Neural cell (in vitro differentiated cells): ENCODE measurements around the gene IFNL3. TPM values are rescaled to one million over a fixed set of nuclear protein-coding genes. Genes with fewer than 3 reads are reported as not detected.

Source experiments
- H2AFZ ChIP-seq: fragments of 200-600, 300-800 bp; sonication (generic), shearing (Covaris generic); 2 replicates; pipeline ENCODE4 v1.6.0; 2014; ENCODE audit warnings: low read depth, mild to moderate bottlenecking, antibody characterized with exemption, low read length, moderate library complexity
- H3F3A ChIP-seq: fragments of 200-600 bp; shearing (Covaris generic); 2 replicates; pipeline ENCODE4 v1.6.1; 2016; ENCODE audit warnings: mild to moderate bottlenecking, moderate library complexity, mixed read lengths, antibody characterized with exemption, low read length; ENCODE audit not compliant: insufficient read depth, poor library complexity, severe bottlenecking
- H3K27ac ChIP-seq: fragments of 200-600, 300-800 bp; sonication (generic), shearing (Covaris generic); 2 replicates; pipeline ENCODE4 v1.5.1; 2014; ENCODE audit warnings: mild to moderate bottlenecking, low read length, moderate library complexity
- H3K27me3 ChIP-seq: fragments of 300-800, 200-600 bp; sonication (generic), shearing (Covaris generic); 2 replicates; pipeline ENCODE4 v1.6.0; 2014; ENCODE audit warnings: mild to moderate bottlenecking, low read depth, low read length, moderate library complexity; ENCODE audit not compliant: insufficient read depth
- H3K36me3 ChIP-seq: fragments of 300-800, 200-600 bp; sonication (generic), shearing (Covaris generic); 2 replicates; pipeline ENCODE4 v1.5.1; 2014; ENCODE audit warnings: mild to moderate bottlenecking, antibody characterized with exemption, low read length, moderate library complexity; ENCODE audit not compliant: insufficient read depth
- H3K4me2 ChIP-seq: fragments of 300-800, 200-600 bp; sonication (generic), shearing (Covaris generic); 2 replicates; pipeline ENCODE4 v1.6.0; 2014; ENCODE audit warnings: mild to moderate bottlenecking, low read length
- H3K4me3 ChIP-seq: fragments of 300-800, 200-600 bp; sonication (generic), shearing (Covaris generic); 2 replicates; pipeline ENCODE4 v1.5.1; 2014; ENCODE audit warnings: mild to moderate bottlenecking, low read length, moderate library complexity
- H3K79me2 ChIP-seq: fragments of 200-600 bp; shearing (Covaris generic); replicated peaks from 2 replicates; pipeline ENCODE4 v1.6.0; 2014; ENCODE audit warnings: mild to moderate bottlenecking, low read length, moderate library complexity; ENCODE audit not compliant: insufficient read depth
- H3K9ac ChIP-seq: fragments of 300-800, 200-600 bp; sonication (generic), shearing (Covaris generic); 2 replicates; pipeline ENCODE4 v1.6.1; 2016; ENCODE audit warnings: mild to moderate bottlenecking, low read length, mixed read lengths
- H3K9me2 ChIP-seq: fragments of 200-600 bp; shearing (Covaris generic); 2 replicates; pipeline ENCODE4 v1.6.1; 2016; ENCODE audit warnings: mild to moderate bottlenecking, low read length, mixed read lengths; ENCODE audit not compliant: insufficient read depth
- H3K9me3 ChIP-seq: fragments of 200-600, 300-800 bp; sonication (generic), shearing (Covaris generic); 2 replicates; pipeline ENCODE4 v1.6.1; 2016; ENCODE audit warnings: mild to moderate bottlenecking, mixed run types, low read length, moderate library complexity, mixed read lengths
- H4K20me1 ChIP-seq: fragments of 200-600 bp; shearing (Covaris generic); 2 replicates; pipeline ENCODE4 v1.6.1; 2016; ENCODE audit warnings: mild to moderate bottlenecking, mixed run types; ENCODE audit not compliant: insufficient read depth
- EP300 ChIP-seq: fragments of 450-650 bp; conservative IDR thresholded peaks from 2 replicates; pipeline ENCODE4 v1.6.1; 2014; ENCODE audit warnings: antibody characterized with exemption, mild to moderate bottlenecking, moderate library complexity; ENCODE audit not compliant: poor library complexity, severe bottlenecking
- EZH2 ChIP-seq: fragments of 200-600, 300-800 bp; shearing (Covaris generic), sonication (generic); IDR thresholded peaks from 2 replicates; pipeline ENCODE4 v1.6.1; 2014; ENCODE audit warnings: antibody characterized with exemption, low read length, borderline replicate concordance, mild to moderate bottlenecking; ENCODE audit not compliant: insufficient read depth, poor library complexity, severe bottlenecking
- MXI1 ChIP-seq: fragments of 450-650 bp; conservative IDR thresholded peaks from 2 replicates; pipeline ENCODE4 v1.6.1; 2014; ENCODE audit warnings: antibody characterized with exemption, mild to moderate bottlenecking; ENCODE audit not compliant: poor library complexity, severe bottlenecking
- POLR2AphosphoS5 ChIP-seq: IDR thresholded peaks from 2 replicates; pipeline ENCODE4 v1.6.1; 2012
- RAD21 ChIP-seq: fragments of 450-650 bp; conservative IDR thresholded peaks from 2 replicates; pipeline ENCODE4 v1.6.1; 2014; ENCODE audit warnings: antibody characterized with exemption, mild to moderate bottlenecking, moderate library complexity
- SMC3 ChIP-seq: fragments of 450-650 bp; conservative IDR thresholded peaks from 2 replicates; pipeline ENCODE4 v1.6.1; 2014; ENCODE audit warnings: antibody characterized with exemption, mild to moderate bottlenecking, moderate library complexity; ENCODE audit not compliant: poor library complexity
- TAF1 ChIP-seq: IDR thresholded peaks from 2 replicates; pipeline ENCODE4 v1.6.1; 2012; ENCODE audit warnings: low read depth
- polyA plus RNA-seq: library from polyadenylated mRNA; depleted of rRNA; stranded (reverse); fragments of >200 nt; gene quantifications from 2 replicates; pipeline ENCODE4 v1.2.3, GENCODE V29; 2014
- TF ChIP-seq, protein P1 (sequence below): IDR thresholded peaks from 2 replicates; pipeline ENCODE4 v1.6.1; 2012; ENCODE audit warnings: borderline replicate concordance
- TF ChIP-seq, protein P2 (sequence below): fragments of 450-650 bp; IDR thresholded peaks from 2 replicates; pipeline ENCODE4 v1.5.1; 2014; ENCODE audit warnings: antibody characterized with exemption, mild to moderate bottlenecking, moderate library complexity; ENCODE audit not compliant: poor library complexity, severe bottlenecking

Gene IFNL3
- polyA plus RNA-seq, 1 donor from 2014 or later: not detected

DNA sequence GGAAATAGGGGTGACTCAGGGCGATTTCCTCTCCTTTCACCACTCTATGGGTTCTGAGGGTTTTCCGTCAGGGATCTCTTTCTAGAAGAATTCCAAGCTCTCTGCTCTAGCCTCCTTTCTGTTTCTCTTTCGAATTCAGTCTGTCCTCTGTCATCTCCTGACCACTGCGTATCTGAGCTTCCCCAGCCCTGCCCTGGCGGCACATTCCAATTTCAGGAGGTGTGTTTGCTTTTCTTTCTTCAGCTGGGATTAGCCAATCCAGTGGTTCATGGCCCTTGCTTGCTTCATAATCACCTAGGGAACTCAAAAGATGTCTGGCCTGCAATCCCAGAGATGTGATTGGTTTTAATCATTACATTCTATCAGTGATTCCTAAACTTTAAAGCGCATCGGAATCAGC, 32.8 kb upstream of the IFNL3 start:
- Histone ChIP-seq H3K4me3 (no peak overlapping the region), H3K9me2 (no peaks in the 10 kb centered on the region), H3K36me3 (no peaks in the 10 kb centered on the region), H3K9me3 (no peaks in the 10 kb centered on the region), H3K4me2 (no peak overlapping the region), H4K20me1 (no peaks in the 10 kb centered on the region), H3K27me3 (no peaks in the 10 kb centered on the region), H3K27ac (no peak overlapping the region), H3F3A (no peaks in the 10 kb centered on the region), H3K9ac (no peak overlapping the region), H3K79me2 (no peaks in the 10 kb centered on the region), H2AFZ (no peak overlapping the region)
- no peak for TF ChIP-seq EZH2
- TF ChIP-seq RAD21: no peak
- no peak for TF ChIP-seq TAF1
- TF ChIP-seq MXI1: no peak
- TF ChIP-seq SMC3: no peak
- TF ChIP-seq, protein P1, sequence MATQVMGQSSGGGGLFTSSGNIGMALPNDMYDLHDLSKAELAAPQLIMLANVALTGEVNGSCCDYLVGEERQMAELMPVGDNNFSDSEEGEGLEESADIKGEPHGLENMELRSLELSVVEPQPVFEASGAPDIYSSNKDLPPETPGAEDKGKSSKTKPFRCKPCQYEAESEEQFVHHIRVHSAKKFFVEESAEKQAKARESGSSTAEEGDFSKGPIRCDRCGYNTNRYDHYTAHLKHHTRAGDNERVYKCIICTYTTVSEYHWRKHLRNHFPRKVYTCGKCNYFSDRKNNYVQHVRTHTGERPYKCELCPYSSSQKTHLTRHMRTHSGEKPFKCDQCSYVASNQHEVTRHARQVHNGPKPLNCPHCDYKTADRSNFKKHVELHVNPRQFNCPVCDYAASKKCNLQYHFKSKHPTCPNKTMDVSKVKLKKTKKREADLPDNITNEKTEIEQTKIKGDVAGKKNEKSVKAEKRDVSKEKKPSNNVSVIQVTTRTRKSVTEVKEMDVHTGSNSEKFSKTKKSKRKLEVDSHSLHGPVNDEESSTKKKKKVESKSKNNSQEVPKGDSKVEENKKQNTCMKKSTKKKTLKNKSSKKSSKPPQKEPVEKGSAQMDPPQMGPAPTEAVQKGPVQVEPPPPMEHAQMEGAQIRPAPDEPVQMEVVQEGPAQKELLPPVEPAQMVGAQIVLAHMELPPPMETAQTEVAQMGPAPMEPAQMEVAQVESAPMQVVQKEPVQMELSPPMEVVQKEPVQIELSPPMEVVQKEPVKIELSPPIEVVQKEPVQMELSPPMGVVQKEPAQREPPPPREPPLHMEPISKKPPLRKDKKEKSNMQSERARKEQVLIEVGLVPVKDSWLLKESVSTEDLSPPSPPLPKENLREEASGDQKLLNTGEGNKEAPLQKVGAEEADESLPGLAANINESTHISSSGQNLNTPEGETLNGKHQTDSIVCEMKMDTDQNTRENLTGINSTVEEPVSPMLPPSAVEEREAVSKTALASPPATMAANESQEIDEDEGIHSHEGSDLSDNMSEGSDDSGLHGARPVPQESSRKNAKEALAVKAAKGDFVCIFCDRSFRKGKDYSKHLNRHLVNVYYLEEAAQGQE: no peak
- no peak for TF ChIP-seq POLR2AphosphoS5
- TF ChIP-seq, protein P2, sequence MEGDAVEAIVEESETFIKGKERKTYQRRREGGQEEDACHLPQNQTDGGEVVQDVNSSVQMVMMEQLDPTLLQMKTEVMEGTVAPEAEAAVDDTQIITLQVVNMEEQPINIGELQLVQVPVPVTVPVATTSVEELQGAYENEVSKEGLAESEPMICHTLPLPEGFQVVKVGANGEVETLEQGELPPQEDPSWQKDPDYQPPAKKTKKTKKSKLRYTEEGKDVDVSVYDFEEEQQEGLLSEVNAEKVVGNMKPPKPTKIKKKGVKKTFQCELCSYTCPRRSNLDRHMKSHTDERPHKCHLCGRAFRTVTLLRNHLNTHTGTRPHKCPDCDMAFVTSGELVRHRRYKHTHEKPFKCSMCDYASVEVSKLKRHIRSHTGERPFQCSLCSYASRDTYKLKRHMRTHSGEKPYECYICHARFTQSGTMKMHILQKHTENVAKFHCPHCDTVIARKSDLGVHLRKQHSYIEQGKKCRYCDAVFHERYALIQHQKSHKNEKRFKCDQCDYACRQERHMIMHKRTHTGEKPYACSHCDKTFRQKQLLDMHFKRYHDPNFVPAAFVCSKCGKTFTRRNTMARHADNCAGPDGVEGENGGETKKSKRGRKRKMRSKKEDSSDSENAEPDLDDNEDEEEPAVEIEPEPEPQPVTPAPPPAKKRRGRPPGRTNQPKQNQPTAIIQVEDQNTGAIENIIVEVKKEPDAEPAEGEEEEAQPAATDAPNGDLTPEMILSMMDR: no peak
- TF ChIP-seq EP300: no peak

GRCh38 chr19:39276740-39277139, 31.9 kb upstream of the IFNL3 start:
- H3K36me3 ChIP-seq: no peaks in the 10 kb centered on the region
- H4K20me1 ChIP-seq: no peaks in the 10 kb centered on the region
- no peak overlapping the region for H3K27ac ChIP-seq
- no peak overlapping the region for H3K9ac ChIP-seq
- H2AFZ ChIP-seq: no peak overlapping the region
- no peaks in the 10 kb centered on the region for H3K27me3 ChIP-seq
- no peak overlapping the region for H3K4me2 ChIP-seq
- H3F3A ChIP-seq: no peaks in the 10 kb centered on the region
- TF ChIP-seq EZH2 (no peak), MXI1 (no peak), SMC3 (no peak), TAF1 (no peak), EP300 (no peak), RAD21 (no peak), POLR2AphosphoS5 (no peak)
- TF ChIP-seq, protein P2: no peak
- TF ChIP-seq, protein P1: no peak
- H3K9me2 ChIP-seq: no peaks in the 10 kb centered on the region
- H3K9me3 ChIP-seq: no peaks in the 10 kb centered on the region
- H3K79me2 ChIP-seq: no peaks in the 10 kb centered on the region
- no peak overlapping the region for H3K4me3 ChIP-seq
